HepG2 (cell line): ENCODE measurements around the gene FALEC. TPM values are rescaled to one million over a fixed set of nuclear protein-coding genes. Genes with fewer than 3 reads are reported as not detected.

Experiments used
- ATAC-seq: fragments of 200-7000 bp; cut with Tn5 transposase; 3 replicates; pipeline ENCODE4 v1.9.1; 2020; ENCODE audit warnings: mild to moderate bottlenecking, moderate library complexity
- BruUV-seq: library from RNA; stranded (reverse); fragments of 400-500 nt; replicated peaks from 2 replicates; lab custom pipeline; 2021; lab: Mats Ljungman, UMichigan
- CTCF ChIA-PET: fragments of 300-600 bp; formaldehyde crosslinking; extraction: SDS; loops from one replicate; lab custom pipeline; 2021; ENCODE audit warnings: low total read pairs, inconsistent platforms, low intra/inter-chr PET ratio; lab: Yijun Ruan, JAX
- POLR2A ChIA-PET: fragments of 350-600 bp; sonication (Branson Sonifier 250); formaldehyde crosslinking; loops from one replicate; lab custom pipeline; 2020; ENCODE audit warnings: antibody characterized with exemption, inconsistent platforms; lab: Yijun Ruan, JAX
- DNase-seq: peaks from one replicate; pipeline ENCODE4 v3.0.0-alpha.2; 2015; ENCODE audit warnings: low spot score
- FAIRE-seq: peaks from 3 replicates; lab custom pipeline; 2011; peaks lifted over from hg19 to GRCh38; lab: Jason Lieb, UNC
- H2AFZ ChIP-seq: one replicate; pipeline ENCODE4 v1.6.1; 2011; ENCODE audit warnings: low read length, inconsistent platforms
- H3K27ac ChIP-seq: fragments of 300-600 bp; 3 replicates; pipeline ENCODE4 v1.8.0; 2011; ENCODE audit warnings: mixed run types, mild to moderate bottlenecking, mixed read lengths, low read length, inconsistent platforms; ENCODE audit not compliant: insufficient read depth; ENCODE audit errors: extremely low read length
- H3K27me3 ChIP-seq, 2 experiments: fragments of 200-600 bp in 1 of 2; 2 replicates in 1 of 2; 3 replicates in 1 of 2; pipeline versions ENCODE4 v1.6.0 to v1.8.0; 2011; ENCODE audit warnings: low read length in 2 of 2, mild to moderate bottlenecking in 2 of 2, moderate library complexity in 2 of 2, inconsistent platforms in 1 of 2; ENCODE audit not compliant: insufficient read depth in 2 of 2, control insufficient read depth in 1 of 2
- H3K36me3 ChIP-seq, 2 experiments: fragments of 200-600 bp in 1 of 2; replicated peaks in 1 of 2; 2 replicates in 1 of 2; 3 replicates in 1 of 2; pipeline versions ENCODE4 v1.5.1 to v1.8.0; 2011; ENCODE audit warnings: low read length in 2 of 2, inconsistent platforms in 1 of 2; ENCODE audit not compliant: insufficient read depth in 2 of 2, control insufficient read depth in 1 of 2
- H3K4me1 ChIP-seq: 2 replicates; pipeline ENCODE4 v1.5.1; 2012; ENCODE audit warnings: low read length, inconsistent platforms; ENCODE audit not compliant: insufficient read depth
- H3K4me2 ChIP-seq: 2 replicates; pipeline ENCODE4 v1.6.0; 2011; ENCODE audit warnings: low read depth, low read length, inconsistent platforms
- H3K4me3 ChIP-seq, 3 experiments: fragments of 200-600 bp in 1 of 3; sonication (generic), shearing (Covaris generic) in 1 of 3; replicated peaks in 1 of 3; 2 replicates each; pipeline ENCODE4 v1.5.1; 2011 to 2016; ENCODE audit warnings: low read length in 3 of 3, inconsistent platforms in 2 of 3, low read depth in 2 of 3, mild to moderate bottlenecking in 2 of 3, control low read depth in 1 of 3, mixed read lengths in 1 of 3; ENCODE audit not compliant: insufficient read depth in 1 of 3
- H3K79me2 ChIP-seq: one replicate; pipeline ENCODE4 v1.6.1; 2011; ENCODE audit warnings: low read length, inconsistent platforms; ENCODE audit not compliant: insufficient read depth
- H3K9ac ChIP-seq: 2 replicates; pipeline ENCODE4 v1.6.0; 2011; ENCODE audit warnings: mild to moderate bottlenecking, low read depth, low read length, inconsistent platforms; ENCODE audit not compliant: insufficient read depth
- H3K9me3 ChIP-seq: 2 replicates; pipeline ENCODE4 v1.5.1; 2012; ENCODE audit warnings: mild to moderate bottlenecking, low read length
- H4K20me1 ChIP-seq: 2 replicates; pipeline ENCODE4 v1.6.0; 2011; ENCODE audit warnings: inconsistent platforms, mild to moderate bottlenecking, low read length, moderate library complexity; ENCODE audit not compliant: insufficient read depth
- ATF1 ChIP-seq: IDR thresholded peaks from 2 replicates; pipeline ENCODE4 v1.6.1; 2016; ENCODE audit warnings: mild to moderate bottlenecking, control low read depth
- CSRNP1 ChIP-seq: sonication (generic); formaldehyde crosslinking; IDR thresholded peaks from 2 replicates; pipeline ENCODE4 v1.8.1; 2023; ENCODE audit warnings: mild to moderate bottlenecking, missing genetic modification reagents
- MAFK ChIP-seq, 2 experiments: IDR thresholded peaks in 1 of 2; conservative IDR thresholded peaks in 1 of 2; 2 replicates each; pipeline ENCODE4 v1.6.1; 2011; ENCODE audit warnings: improper control_type of control experiment in 2 of 2, low read length in 2 of 2
- RBM22 ChIP-seq: fragments of 200-400 bp; formaldehyde crosslinking; optimal IDR thresholded peaks from 2 replicates; pipeline ENCODE3; 2017; ENCODE audit warnings: mild to moderate bottlenecking, low read length, moderate library complexity
- THAP7 ChIP-seq: sonication (generic); formaldehyde crosslinking; IDR thresholded peaks from 2 replicates; pipeline ENCODE4 v1.8.1; 2023; ENCODE audit warnings: mild to moderate bottlenecking, missing genetic modification reagents
- THYN1 ChIP-seq: sonication (generic); formaldehyde crosslinking; IDR thresholded peaks from 2 replicates; pipeline ENCODE4 v1.8.1; 2023; ENCODE audit warnings: low read depth, mild to moderate bottlenecking, moderate library complexity, missing genetic modification reagents, borderline replicate concordance
- ZNF468 ChIP-seq: sonication (generic); formaldehyde crosslinking; IDR thresholded peaks from 2 replicates; pipeline ENCODE4 v1.8.0; 2022; ENCODE audit warnings: mild to moderate bottlenecking, moderate library complexity, missing genetic modification reagents
- WGBS: methylation state at CpG from one replicate; pipeline ENCODE4 v1.1.6; 2017; ENCODE audit warnings: low lambda C conversion rate; 5-methylcytosine and 5-hydroxymethylcytosine counted together
- in situ Hi-C: cut with HindIII; loops from 2 replicates; pipeline ENCODE4 v1.10.0; 2017; ENCODE audit warnings: low pct_unique_long_range_greater_than_20kb; ENCODE audit not compliant: extremely low pct_ligation_motif_present
- intact Hi-C: fragments of 100-400 bp; cut with micrococcal nuclease; formaldehyde crosslinking; loops from one replicate; pipeline ENCODE4 v1.10.0; 2022; ENCODE audit not compliant: unreplicated experiment
- polyA plus RNA-seq, 8 experiments: library from polyadenylated mRNA; depleted of rRNA in 3 of 8; stranded (reverse) in 7 of 8; unstranded in 1 of 8; fragments of >200 nt; fragmentation: Illumina TruSeq in 4 of 8; extraction: Trizol in 4 of 8; gene quantifications; 2 replicates each; pipeline versions ENCODE4 v1.2.1 to v1.2.3, GENCODE V29; 2011 to 2016; ENCODE audit warnings: low read depth in 4 of 8, missing spikeins in 1 of 8, mixed read lengths in 1 of 8; ENCODE audit not compliant: insufficient read depth in 1 of 8
- total RNA-seq, 5 experiments: library from RNA; depleted of rRNA; stranded (reverse); fragments of >200 nt; fragmentation: Illumina TruSeq; extraction: Trizol; gene quantifications; 2 replicates each; pipeline ENCODE4 v1.2.3, GENCODE V29; 2016; ENCODE audit warnings: low read depth in 1 of 5

Gene FALEC
- total and polyA plus RNA-seq, 2 of the 13 experiments (the other 11 are each of a cell fraction or from before 2014, with no cell fraction given), result 0.33 to 0.71 TPM

GRCh38 chr1:150546294-150546937 is 30.9 kb downstream of the FALEC start:
- no peak overlapping the region for H3K4me3 ChIP-seq
- H3K4me2 ChIP-seq, result no peak overlapping the region
- no peak for ATAC-seq
- no peaks in the 10 kb centered on the region for H3K79me2 ChIP-seq
- H4K20me1 ChIP-seq, result no peaks in the 10 kb centered on the region
- intact Hi-C loops, result no loop called here
- H3K27ac ChIP-seq, result no peak overlapping the region
- H2AFZ ChIP-seq, result no peak overlapping the region
- in situ Hi-C loops, result no loop called here
- H3K9me3 ChIP-seq, result no peaks in the 10 kb centered on the region
- FAIRE-seq, result no peak
- TF ChIP-seq ZNF468 (CRISPR knock-in tag) (no peak), THYN1 (no peak), MAFK (conservative IDR thresholded peaks at IDR 0.05 in 1 of 2, IDR thresholded peaks at IDR 0.05 in 1 of 2; ENCODE audit: low read length in 2 of 2) (no peak), CSRNP1 (CRISPR knock-in tag) (no peak), ATF1 (CRISPR knock-in tag) (no peak), RBM22 (no peak), THAP7 (CRISPR knock-in tag) (no peak)
- POLR2A ChIA-PET, result no interaction called here
- H3K4me1 ChIP-seq, result peaks cover 50% of the 10 kb centered on the region
- DNase-seq, result no peak
- H3K9ac ChIP-seq, result no peak overlapping the region
- H3K27me3 ChIP-seq, result no peaks in the 10 kb centered on the region; a peak in 1 of 5 replicates
- BruUV-seq, result no TSS peak
- WGBS, result 83% methylated on average over 16 of the region's 16 CpGs
- H3K36me3 ChIP-seq, result no peaks in the 10 kb centered on the region
- CTCF ChIA-PET, result no interaction called here
